GM18858 (cell line): ENCODE data around the gene HEATR1.
A peak's percentile ranks its signal among the peaks of the same experiment; 100 is the strongest.
"Not testable (repeated sequence)": the region's sequence is repeated elsewhere in the genome, so short reads cannot be mapped to it uniquely, and the experiment has no call there.

ENCODE experiments used
- ATAC-seq: cut with Tn5 transposase; IDR thresholded peaks from one replicate; pipeline ENCODE4 v1.9.1; 2021; ENCODE audit not compliant: unreplicated experiment

HEATR1 gene

GRCh38 chr1:236603991-236604904 lies at the start of gene HEATR1:
Gene HEATR1, minus strand, starts transcription at chr1:236604516. Its CDS starts 421 bp downstream, at chr1:236604095.
- peak; percentile 91 for ATAC-seq

DNA sequence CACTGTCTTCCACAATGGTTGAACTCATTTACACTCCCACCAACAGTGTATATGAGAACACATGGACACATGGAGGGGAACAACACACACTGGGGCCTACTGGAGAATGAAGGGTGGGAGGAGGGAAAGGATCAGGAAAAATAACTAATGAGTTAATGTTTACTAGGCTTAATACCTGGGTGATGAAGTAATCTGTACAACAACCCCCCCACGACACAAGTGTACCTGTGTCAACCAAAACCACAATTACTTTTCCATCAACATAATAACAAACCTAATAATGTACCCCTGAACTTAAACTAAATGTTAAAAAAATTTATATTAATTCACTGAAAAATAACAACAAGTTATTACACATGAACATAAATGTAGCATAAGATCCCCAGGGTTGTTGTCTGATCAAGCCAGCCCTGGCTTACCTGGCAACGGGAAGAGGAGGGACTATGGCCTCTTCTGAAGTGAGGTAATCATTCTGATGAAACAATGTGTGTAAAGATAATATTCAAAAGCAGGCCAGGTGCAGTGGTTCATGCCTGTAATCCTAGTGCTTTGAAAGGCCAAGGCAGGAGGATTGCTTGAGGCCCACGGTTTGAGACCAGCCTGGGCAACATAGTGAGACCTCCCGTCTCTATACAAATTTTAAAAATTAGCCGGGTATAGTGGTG lies 40.8 kb upstream of the HEATR1 start:
- ATAC-seq = no peak

DNA sequence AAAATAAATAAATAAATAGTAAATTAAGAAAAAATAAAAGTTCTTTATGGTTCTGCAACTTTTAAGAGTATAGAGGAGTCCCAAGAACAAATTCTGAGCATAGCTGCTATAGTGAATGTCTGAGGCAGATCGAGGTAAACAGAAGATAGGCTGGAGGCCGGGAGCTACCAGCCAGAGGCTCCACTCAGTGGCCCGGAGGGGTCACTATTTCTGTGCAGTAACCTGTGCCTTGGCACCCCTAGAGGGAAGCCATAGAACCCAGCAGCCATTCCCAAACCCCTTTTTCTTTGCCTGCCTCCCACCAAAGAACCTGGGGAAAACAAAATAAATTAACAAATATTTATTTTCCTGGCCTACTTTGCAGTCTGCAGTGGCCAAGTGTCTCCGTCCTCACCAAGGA lies 38.4 kb upstream of the HEATR1 start:
- ATAC-seq = no peak

DNA sequence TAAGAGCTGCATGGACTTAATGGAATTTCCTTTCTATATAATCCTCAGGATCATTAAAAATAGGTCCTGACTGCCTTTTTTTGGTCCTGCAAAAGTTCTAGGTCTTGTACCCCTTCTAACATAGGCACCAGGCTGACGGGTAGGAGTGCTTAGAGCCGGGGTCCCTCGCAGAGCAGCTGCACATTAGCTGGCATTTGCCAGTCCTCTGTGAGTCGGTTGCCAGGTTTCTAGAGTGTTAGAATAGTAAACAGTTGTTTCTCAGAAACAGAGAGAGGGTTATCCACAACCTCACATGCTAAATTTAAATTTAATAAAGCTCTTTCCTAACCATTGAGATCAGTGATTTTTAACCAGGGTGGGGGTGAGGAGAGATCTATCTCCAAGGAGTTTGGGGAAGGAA lies 35.4 kb upstream of the HEATR1 start:
- no peak for ATAC-seq

GRCh38 chr1:236638945-236639344 lies 34.6 kb upstream of the HEATR1 start:
- no peak for ATAC-seq

DNA sequence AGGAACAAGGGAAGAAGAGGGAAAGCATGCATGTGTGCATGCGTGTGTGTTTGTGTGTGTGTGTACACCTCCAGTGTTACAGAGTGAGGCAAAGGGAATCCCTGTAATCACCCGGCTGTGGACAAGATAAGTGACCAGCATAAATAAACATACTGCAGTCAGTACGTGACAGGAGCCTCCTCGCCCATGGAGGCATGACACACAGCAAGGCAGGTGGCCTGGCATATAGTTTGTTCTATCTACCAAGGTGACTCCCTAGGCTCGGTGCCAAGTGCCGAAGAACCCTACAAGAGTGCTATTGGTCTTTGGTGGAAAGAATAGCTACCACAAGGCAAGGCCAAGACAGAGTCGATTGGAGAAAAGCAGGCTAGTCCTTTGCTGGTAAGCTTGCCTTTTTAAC lies 31.7 kb upstream of the HEATR1 start:
- ATAC-seq = no peak

- ATAC-seq = no peak
Measured at GRCh38 chr1:236627727-236628408, 23.6 kb upstream of the HEATR1 start.

- no peak for ATAC-seq
Measured at GRCh38 chr1:236623371-236624166, 19.3 kb upstream of the HEATR1 start.

DNA sequence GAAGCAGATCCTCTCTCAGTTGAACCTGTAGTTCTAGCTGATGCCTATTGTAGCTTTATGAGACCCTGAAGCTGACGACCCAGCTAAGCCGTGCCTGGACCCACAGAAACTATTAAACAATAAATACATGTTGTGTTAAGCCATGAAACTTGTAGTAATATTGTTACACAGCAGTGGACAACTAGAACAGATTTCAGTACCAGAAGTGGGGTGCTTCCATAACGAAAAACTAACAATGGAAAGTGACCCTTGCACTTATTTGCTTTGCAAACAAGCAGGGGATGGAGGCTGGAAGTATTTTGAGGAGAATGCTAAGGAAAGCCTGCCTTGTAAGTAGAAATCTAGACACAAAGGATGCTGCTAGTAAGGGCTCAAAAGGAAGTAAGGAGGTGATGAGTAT lies 18.1 kb upstream of the HEATR1 start:
- no peak for ATAC-seq

DNA sequence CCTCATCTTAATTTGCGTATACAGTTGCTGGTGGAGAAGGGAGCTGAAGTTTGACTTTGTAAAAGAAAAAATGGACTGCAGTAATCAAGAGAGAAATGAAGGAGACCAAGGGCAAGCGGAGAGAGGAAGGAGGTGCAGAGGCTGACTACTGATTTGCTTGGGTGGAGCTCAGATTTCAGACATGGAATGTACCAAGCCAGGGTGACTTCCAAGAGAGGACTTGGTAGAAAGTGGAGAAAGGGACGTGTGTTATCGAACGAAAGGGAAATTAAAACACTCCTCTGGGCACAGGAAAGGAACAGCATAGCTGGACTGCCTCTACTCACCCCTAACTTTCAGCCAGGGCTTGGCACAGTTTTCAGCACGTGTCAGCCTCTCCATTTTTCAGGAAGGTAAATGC lies 15.1 kb upstream of the HEATR1 start:
- ATAC-seq = no peak

DNA sequence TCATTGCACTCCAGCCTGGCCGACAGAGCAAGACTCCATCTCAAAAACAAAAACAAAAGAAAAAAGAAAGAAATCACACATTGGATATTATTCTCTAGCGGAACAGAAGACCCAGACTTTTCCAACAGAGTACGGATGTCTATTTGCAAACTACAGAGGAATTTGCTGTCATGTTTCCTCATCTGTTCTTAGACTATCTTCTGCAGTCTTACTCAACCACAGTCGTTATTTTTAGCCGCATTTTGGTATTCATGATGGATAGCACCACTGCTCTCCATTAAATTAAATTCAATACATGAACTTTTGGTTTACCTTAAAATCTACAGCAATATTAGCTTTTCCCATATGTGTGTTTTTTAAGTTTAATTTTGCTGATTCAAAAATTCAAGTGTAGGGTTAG lies 14.2 kb upstream of the HEATR1 start:
- ATAC-seq = no peak

DNA sequence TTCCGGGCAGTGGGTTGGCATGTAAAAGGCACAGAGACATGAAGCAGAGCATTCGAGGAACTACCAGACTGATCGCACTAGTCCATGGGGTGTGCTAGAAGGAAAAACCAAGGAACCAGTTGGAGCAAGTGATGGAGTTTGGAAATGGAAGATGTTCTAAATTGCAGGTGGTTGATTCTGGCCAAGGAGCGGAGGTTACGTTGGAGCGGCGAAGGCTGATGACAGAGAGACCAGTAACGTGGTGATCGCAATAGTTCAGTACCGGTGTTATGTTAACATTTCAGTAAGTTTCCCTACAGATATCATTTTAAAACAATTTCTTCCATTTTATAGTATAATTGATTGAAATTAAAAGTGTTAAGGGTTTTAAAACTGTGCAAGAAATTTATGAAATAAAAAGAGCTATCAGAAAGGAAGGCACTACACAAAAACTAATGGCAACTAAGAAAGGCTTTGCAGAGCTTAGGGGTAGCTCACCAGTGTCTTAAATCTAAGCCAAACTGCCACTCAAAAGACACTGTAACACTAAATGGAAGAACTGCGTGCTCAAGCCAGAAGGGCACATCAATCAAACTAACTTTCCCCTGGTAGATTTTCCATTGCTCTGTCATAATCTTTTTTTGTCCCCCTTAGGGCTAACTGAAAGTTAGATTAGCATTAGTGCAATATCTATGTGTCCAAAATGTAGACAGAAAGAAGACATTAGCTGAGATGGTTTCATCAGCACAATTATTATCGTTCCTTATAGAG lies 11.3 kb upstream of the HEATR1 start:
- ATAC-seq = no peak

DNA sequence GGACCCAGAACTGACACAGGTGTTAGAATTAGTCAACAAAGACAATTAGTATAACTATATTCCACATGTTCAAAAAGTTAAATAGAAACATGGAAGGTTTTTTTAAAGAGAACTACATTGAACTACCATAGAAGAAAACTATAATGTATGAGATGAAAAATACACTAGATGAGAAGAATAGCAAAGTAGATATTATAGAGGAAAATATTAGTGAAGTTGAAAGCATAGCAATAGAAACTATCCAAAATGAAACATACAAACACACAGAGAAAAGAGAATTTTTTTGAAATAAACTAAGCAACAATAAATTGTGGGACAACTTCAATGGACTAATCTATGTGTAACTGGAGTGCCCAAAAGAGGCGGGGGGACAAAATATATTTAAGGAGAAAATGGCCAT lies 8.0 kb upstream of the HEATR1 start:
- no peak for ATAC-seq

DNA sequence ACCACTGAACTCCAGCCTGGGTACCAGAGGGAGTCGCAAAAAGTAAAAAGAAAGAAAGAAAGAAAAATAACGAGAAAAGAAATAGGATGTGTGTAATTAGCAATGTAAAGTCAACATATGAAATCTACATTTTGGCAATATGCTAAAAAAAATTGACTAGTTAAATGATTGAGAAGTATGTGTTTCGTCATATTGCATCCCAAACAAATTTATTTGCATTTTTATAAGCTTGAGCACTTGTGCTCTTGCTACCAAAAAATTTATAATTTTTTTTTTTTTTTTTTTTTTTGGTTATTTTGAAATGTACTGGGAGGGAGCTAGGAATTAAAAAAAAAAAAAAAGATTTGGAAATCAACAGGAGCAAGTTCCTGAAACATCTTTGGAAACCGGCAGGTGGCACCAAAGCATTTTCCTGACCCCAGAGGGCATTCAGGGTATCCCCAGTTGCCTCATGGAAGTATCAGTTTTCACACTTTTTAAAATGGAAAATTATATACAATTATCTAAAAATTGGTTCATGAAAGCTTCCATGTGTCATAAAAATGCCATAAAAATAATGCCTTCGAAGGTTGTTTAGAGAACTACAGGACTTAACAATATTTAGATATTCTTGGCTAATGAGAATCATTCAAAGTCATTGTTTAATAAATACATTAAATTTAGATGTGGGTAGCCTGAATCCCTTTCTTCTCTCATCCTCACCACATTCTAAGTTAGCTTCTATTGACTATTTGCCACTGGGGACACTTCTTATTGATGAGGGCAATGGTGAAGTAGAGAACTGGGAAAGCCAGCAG lies 4.8 kb upstream of the HEATR1 start:
- ATAC-seq = no peak

DNA sequence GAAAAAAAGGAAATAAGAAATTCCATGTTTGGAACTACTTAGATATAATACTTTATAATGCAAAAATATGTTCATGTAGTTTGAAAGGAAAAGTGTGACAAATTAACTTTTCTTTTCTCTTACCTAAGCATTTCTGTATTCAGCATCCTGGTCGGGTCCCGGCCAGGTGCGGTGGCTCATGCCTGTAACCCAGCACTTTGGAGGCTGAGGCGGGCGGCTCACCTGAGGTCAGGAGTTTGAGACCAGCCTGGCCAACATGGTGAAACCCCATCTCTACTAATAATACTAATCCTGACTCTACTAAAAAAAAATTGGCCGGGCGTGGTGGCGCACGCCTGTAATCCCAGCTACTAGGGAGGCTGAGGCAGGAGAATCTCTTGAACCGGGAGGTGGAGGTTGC lies 3.3 kb upstream of the HEATR1 start:
- not testable (repeated sequence) for ATAC-seq

- ATAC-seq = no peak
Measured at GRCh38 chr1:236604905-236605806, 840 bp upstream of the HEATR1 start.

- ATAC-seq = no peak
Measured at GRCh38 chr1:236602171-236602570, 2.1 kb downstream of the HEATR1 start.

DNA sequence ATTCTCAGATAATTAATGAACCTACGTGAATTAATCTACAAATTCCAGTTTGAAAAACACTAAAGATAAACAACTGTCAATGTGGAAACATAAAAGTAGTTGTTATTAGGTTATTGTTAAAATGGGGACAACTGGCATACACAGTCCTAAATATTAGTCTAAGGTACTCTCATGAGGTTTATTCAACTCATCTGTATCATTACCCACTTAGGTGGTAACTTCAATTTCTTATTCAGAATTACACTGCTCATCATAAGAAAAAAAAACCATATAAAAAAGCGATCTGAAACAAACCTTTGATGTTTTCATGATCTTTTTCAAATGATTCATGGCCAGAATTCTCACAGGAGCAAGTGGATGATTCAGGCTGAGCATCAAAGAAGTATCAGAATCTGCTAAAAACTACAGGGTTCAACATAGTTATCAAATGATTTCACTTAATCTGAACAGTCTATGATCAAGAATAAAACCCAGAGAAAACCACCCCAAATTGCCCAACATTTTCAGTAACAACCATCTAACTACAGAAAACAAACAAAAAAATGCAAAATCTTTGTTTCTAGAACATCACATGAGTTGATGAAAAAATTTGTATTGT lies 13.7 kb downstream of the HEATR1 start:
- ATAC-seq = no peak
